Activated T-cell treated with anti-CD3 and anti-CD28 coated beads, Interleukin-2, amount 50 U/mL, for 72 hours (primary cell): Measurements from ENCODE around the gene GRIN2A. TPM values are rescaled to one million over a fixed set of nuclear protein-coding genes. Genes with fewer than 3 reads are reported as not detected.

Experiments used
- ATAC-seq, 2 donors: fragments of 150-1000 bp; cut with Tn5 transposase; replicated peaks in 1 of 2; 2 replicates each; pipeline ENCODE4 v1.10.0; 2021; ENCODE audit warnings: moderate library complexity in 2 of 2, mild to moderate bottlenecking in 1 of 2
- DNase-seq, 2 donors: peaks; one replicate each; pipeline ENCODE4 v3.0.0; 2021 to 2022; ENCODE audit warnings: mixed read lengths in 1 of 2
- H3K27ac Mint-ChIP-seq: one replicate; pipeline ENCODE4 v1.8.0; 2022; ENCODE audit warnings: mild to moderate bottlenecking, moderate library complexity, mixed read lengths
- H3K27me3 Mint-ChIP-seq: one replicate; pipeline ENCODE4 v1.8.0; 2022; ENCODE audit warnings: low read depth, mixed read lengths
- H3K36me3 Mint-ChIP-seq, 2 donors: one replicate each; pipeline ENCODE4 v1.8.0; 2022; ENCODE audit warnings: mixed read lengths in 2 of 2, mild to moderate bottlenecking in 1 of 2; ENCODE audit not compliant: insufficient read depth in 2 of 2
- H3K4me1 Mint-ChIP-seq: one replicate; pipeline ENCODE4 v1.8.0; 2022; ENCODE audit warnings: low read depth, mixed read lengths
- H3K4me3 Mint-ChIP-seq, 2 donors: one replicate each; pipeline ENCODE4 v1.8.0; 2022; ENCODE audit warnings: mild to moderate bottlenecking in 2 of 2, mixed read lengths in 2 of 2, moderate library complexity in 2 of 2
- H3K9me3 Mint-ChIP-seq, 2 donors: one replicate each; pipeline ENCODE4 v1.8.0; 2022; ENCODE audit warnings: mixed read lengths in 2 of 2
- total RNA-seq, 2 donors: library from RNA; stranded (reverse); gene quantifications; one replicate each; pipeline ENCODE4 v1.2.3, GENCODE V29; 2022

GRIN2A gene
- total RNA-seq, 2 donors from 2014 or later: not detected

- DNase-seq: no peak
- Mint-ChIP-seq H3K4me3 (no peak overlapping the region), H3K27me3 (no peaks in the 10 kb centered on the region), H3K4me1 (no peaks in the 10 kb centered on the region), H3K36me3 (peaks cover 0 to 5% of the 10 kb centered on the region in 2 donors), H3K27ac (no peak overlapping the region), H3K9me3 (peaks cover 4 to 7% of the 10 kb centered on the region in 2 donors)
- no peak for ATAC-seq
These were observed 380.1 kb downstream of the GRIN2A start for GRCh38 chr16:9802160-9802559.

DNA sequence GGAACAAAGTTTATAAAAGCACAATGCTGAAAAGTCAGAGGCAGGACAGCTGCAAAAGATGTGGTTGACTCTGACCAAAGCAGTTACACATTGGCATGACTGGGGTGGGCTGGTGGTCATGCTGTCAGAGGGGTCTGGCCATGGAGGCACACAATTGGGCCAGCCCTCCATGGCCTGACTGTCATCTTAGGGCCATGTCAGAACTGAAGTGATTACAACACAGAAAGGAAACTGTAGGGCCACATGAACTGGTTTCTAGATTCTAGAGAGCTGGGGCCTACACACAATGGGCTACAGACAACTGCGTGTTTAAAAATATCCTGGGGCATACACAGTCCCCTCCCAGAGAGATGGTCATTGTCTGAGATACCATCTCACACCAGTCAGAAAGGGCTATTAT, 380.6 kb downstream of the GRIN2A start:
- DNase-seq (no peak), ATAC-seq (no peak)
- Mint-ChIP-seq H3K4me1 (no peaks in the 10 kb centered on the region), H3K36me3 (peaks cover 0 to 5% of the 10 kb centered on the region in 2 donors), H3K9me3 (peaks cover 4 to 7% of the 10 kb centered on the region in 2 donors), H3K27ac (no peak overlapping the region), H3K27me3 (no peaks in the 10 kb centered on the region), H3K4me3 (no peak overlapping the region)

DNA sequence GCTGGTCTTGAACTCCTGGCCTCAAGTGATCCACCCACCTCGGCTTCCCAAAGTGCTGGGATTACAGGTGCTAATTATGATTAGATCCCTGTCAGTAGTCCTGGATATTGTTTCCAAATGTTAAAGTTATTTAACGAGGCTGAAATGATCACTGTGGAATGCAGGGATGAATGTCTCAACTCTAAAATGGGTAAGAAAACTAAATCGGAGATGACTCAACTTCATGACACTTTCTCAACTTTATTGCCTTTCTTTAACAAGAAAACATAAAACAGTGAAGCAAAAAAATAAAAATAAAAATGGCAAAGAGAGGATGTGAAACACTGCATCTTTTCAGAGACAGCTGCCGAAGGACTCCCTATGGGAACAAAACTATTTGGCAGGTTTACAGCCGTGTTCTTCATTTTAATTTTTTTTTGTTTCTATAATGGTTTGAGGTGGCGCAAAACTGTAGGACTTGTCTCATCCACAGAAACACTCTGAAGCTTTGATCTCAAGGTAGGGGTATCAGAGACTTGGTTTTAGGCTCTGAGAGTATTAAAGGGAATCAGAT, 382.0 kb downstream of the GRIN2A start:
- no peak for DNase-seq
- Mint-ChIP-seq H3K27ac (no peak overlapping the region), H3K27me3 (no peaks in the 10 kb centered on the region), H3K4me1 (no peaks in the 10 kb centered on the region), H3K36me3 (no peaks in the 10 kb centered on the region), H3K9me3 (peaks cover 0 to 3% of the 10 kb centered on the region in 2 donors), H3K4me3 (no peak overlapping the region)
- ATAC-seq: no peak

- Mint-ChIP-seq H3K4me1 (no peaks in the 10 kb centered on the region), H3K4me3 (no peak overlapping the region), H3K27ac (no peak overlapping the region), H3K27me3 (no peaks in the 10 kb centered on the region), H3K36me3 (no peaks in the 10 kb centered on the region), H3K9me3 (peaks cover 3 to 9% of the 10 kb centered on the region in 2 donors)
- ATAC-seq (no peak), DNase-seq (no peak)
These were observed 383.2 kb downstream of the GRIN2A start for GRCh38 chr16:9798952-9799580.

- H3K27ac Mint-ChIP-seq: no peak overlapping the region
- DNase-seq (no peak), ATAC-seq (no peak)
- no peaks in the 10 kb centered on the region for H3K4me1 Mint-ChIP-seq
- no peak overlapping the region for H3K4me3 Mint-ChIP-seq
- peaks cover 3 to 9% of the 10 kb centered on the region in 2 donors for H3K9me3 Mint-ChIP-seq
- no peaks in the 10 kb centered on the region for H3K36me3 Mint-ChIP-seq
- H3K27me3 Mint-ChIP-seq: no peaks in the 10 kb centered on the region
These were observed 383.8 kb downstream of the GRIN2A start for GRCh38 chr16:9798474-9798873.

GRCh38 chr16:9797306-9797705, 384.9 kb downstream of the GRIN2A start:
- ATAC-seq (no peak), DNase-seq (no peak)
- no peak overlapping the region for H3K4me3 Mint-ChIP-seq
- H3K36me3 Mint-ChIP-seq: no peaks in the 10 kb centered on the region
- H3K27me3 Mint-ChIP-seq: no peaks in the 10 kb centered on the region
- H3K4me1 Mint-ChIP-seq: no peaks in the 10 kb centered on the region
- peaks cover 3 to 9% of the 10 kb centered on the region in 2 donors for H3K9me3 Mint-ChIP-seq
- H3K27ac Mint-ChIP-seq: no peak overlapping the region

GRCh38 chr16:9793623-9794022, 388.6 kb downstream of the GRIN2A start:
- Mint-ChIP-seq H3K27ac (no peak overlapping the region), H3K36me3 (no peaks in the 10 kb centered on the region), H3K4me1 (no peaks in the 10 kb centered on the region), H3K4me3 (no peak overlapping the region), H3K27me3 (no peaks in the 10 kb centered on the region), H3K9me3 (peaks cover 3 to 6% of the 10 kb centered on the region in 2 donors)
- ATAC-seq (no peak), DNase-seq (no peak)

DNA sequence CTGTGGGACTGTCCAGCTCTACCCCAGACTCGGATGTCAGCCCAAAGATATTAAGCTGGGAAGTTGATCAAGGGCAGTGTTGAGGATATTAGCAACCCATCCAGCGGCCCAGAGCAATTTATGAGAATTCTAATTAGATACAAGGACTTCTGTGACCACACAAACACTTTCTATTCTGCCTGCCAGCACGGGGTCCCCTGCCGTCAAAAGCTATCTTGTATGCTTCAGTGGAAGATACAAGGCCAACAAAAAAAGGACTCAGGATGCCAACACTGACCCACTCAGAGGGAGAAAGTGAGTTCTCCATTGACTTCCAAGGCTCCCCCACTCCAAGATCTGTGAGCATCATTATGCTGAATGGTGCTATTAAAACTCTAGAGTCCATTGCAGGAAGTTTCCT, 390.7 kb downstream of the GRIN2A start:
- H3K27me3 Mint-ChIP-seq: no peaks in the 10 kb centered on the region
- H3K36me3 Mint-ChIP-seq: no peaks in the 10 kb centered on the region
- no peak for DNase-seq
- no peak overlapping the region for H3K27ac Mint-ChIP-seq
- H3K4me3 Mint-ChIP-seq: no peak overlapping the region
- peaks cover 3 to 7% of the 10 kb centered on the region in 2 donors for H3K9me3 Mint-ChIP-seq
- no peaks in the 10 kb centered on the region for H3K4me1 Mint-ChIP-seq
- no peak for ATAC-seq

DNA sequence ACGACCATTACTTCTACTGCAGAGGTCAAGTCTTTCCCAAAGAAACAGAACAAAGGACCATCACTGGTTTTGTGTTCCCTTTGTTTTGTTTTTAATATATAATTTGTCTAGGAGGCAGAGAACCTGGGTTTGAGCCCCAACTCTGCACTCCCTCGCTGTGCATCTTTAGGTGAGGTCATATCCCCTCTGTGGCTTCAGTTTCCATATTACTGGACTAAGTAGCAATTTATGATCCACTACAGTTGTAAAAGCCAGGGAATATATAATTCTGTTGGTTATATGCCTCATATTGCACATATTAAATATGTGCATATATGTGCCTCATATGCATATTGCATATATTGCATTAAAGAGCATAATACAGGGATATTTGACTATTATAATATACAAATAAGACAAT, 392.0 kb downstream of the GRIN2A start:
- Mint-ChIP-seq H3K36me3 (no peaks in the 10 kb centered on the region), H3K4me3 (no peak overlapping the region), H3K27ac (no peak overlapping the region), H3K27me3 (no peaks in the 10 kb centered on the region), H3K4me1 (no peaks in the 10 kb centered on the region), H3K9me3 (peaks cover 3 to 7% of the 10 kb centered on the region in 2 donors)
- ATAC-seq (no peak), DNase-seq (no peak)

- no peak for DNase-seq
- no peaks in the 10 kb centered on the region for H3K4me1 Mint-ChIP-seq
- H3K27ac Mint-ChIP-seq: no peak overlapping the region
- no peaks in the 10 kb centered on the region for H3K27me3 Mint-ChIP-seq
- no peaks in the 10 kb centered on the region for H3K36me3 Mint-ChIP-seq
- H3K4me3 Mint-ChIP-seq: no peak overlapping the region
- peaks cover 0 to 1% of the 10 kb centered on the region in 2 donors for H3K9me3 Mint-ChIP-seq
- ATAC-seq: no peak
These were observed 394.5 kb downstream of the GRIN2A start for GRCh38 chr16:9787717-9788116.

GRCh38 chr16:9780831-9781230, 401.4 kb downstream of the GRIN2A start:
- H3K4me3 Mint-ChIP-seq: no peak overlapping the region
- no peaks in the 10 kb centered on the region for H3K4me1 Mint-ChIP-seq
- DNase-seq (no peak), ATAC-seq (no peak)
- no peak overlapping the region for H3K27ac Mint-ChIP-seq
- H3K27me3 Mint-ChIP-seq: no peaks in the 10 kb centered on the region
- no peaks in the 10 kb centered on the region for H3K36me3 Mint-ChIP-seq
- no peaks in the 10 kb centered on the region for H3K9me3 Mint-ChIP-seq

GRCh38 chr16:9778849-9779248, 403.4 kb downstream of the GRIN2A start:
- DNase-seq (no peak), ATAC-seq (no peak)
- Mint-ChIP-seq H3K4me1 (no peaks in the 10 kb centered on the region), H3K9me3 (no peaks in the 10 kb centered on the region), H3K36me3 (no peaks in the 10 kb centered on the region), H3K27me3 (no peaks in the 10 kb centered on the region), H3K4me3 (no peak overlapping the region), H3K27ac (no peak overlapping the region)

DNA sequence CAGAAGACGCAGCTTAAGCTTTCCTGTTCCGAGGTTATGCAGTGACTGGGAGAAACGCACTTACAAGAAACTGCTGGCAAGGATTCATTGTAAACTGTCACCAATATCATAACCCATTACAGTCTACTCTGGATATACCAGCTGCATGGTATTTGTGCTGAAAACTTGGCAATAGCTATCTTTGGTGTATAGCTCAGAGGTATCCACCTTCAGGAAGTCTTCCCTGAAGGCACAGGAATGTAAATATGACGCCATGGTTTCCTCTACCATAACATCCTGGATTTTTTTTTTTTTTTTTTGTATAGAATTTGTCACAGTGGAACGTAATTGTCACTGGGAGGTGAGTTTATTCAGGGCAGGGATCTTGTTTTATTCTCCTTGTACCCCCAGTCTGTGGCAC, 406.2 kb downstream of the GRIN2A start:
- ATAC-seq (no peak), DNase-seq (no peak)
- H3K4me3 Mint-ChIP-seq: no peak overlapping the region
- no peaks in the 10 kb centered on the region for H3K4me1 Mint-ChIP-seq
- H3K27ac Mint-ChIP-seq: no peak overlapping the region
- H3K27me3 Mint-ChIP-seq: no peaks in the 10 kb centered on the region
- H3K9me3 Mint-ChIP-seq: peaks cover 0 to 3% of the 10 kb centered on the region in 2 donors
- no peaks in the 10 kb centered on the region for H3K36me3 Mint-ChIP-seq

DNA sequence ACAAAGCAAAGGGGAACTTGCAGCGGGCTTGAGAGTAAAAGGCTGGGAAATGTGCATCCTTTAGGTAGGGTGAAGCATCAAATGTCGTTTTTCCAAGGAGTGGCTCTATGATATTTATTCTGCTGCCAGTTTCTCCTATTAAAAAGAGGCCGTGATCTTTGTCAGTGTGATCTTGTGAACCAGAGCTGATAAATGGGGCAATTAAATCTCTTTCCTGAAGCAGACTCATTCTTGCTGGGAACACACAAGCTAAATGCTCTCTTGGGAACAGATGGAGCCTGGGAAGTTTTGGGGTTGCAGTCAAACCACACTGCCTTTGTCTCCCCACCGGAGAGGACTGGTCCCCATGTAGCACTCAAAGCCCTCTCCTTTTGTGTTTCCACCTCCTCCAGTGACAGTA, 408.9 kb downstream of the GRIN2A start:
- Mint-ChIP-seq H3K9me3 (peaks cover 0 to 3% of the 10 kb centered on the region in 2 donors), H3K27me3 (no peaks in the 10 kb centered on the region), H3K27ac (no peak overlapping the region), H3K4me1 (no peaks in the 10 kb centered on the region), H3K36me3 (no peaks in the 10 kb centered on the region), H3K4me3 (no peak overlapping the region)
- no peak for DNase-seq
- no peak for ATAC-seq
